K562 (cell line): Measurements from ENCODE around the gene EFNB3. TPM values are rescaled to one million over a fixed set of nuclear protein-coding genes. Genes with fewer than 3 reads are reported as not detected.

Experiments used
- EP400 ChIP-seq: fragments of 450-650 bp; IDR thresholded peaks from 2 replicates; pipeline ENCODE4 v1.6.1; 2017; ENCODE audit warnings: antibody characterized with exemption, mild to moderate bottlenecking, moderate library complexity
- FOXA3 ChIP-seq, 2 experiments: fragments of 450-650 bp in 1 of 2; sonication (generic) in 1 of 2; formaldehyde crosslinking; IDR thresholded peaks in 1 of 2; conservative IDR thresholded peaks in 1 of 2; 2 replicates each; pipeline versions ENCODE4 v1.4.0 to v1.8.0; 2020 to 2022; ENCODE audit warnings: mild to moderate bottlenecking in 2 of 2, missing genetic modification reagents in 1 of 2
- FOXK2 ChIP-seq, 2 experiments: fragments of 450-650 bp; IDR thresholded peaks in 1 of 2; conservative IDR thresholded peaks in 1 of 2; 2 replicates each; pipeline ENCODE4 v1.6.1; 2016; ENCODE audit warnings: low read depth in 2 of 2, mild to moderate bottlenecking in 1 of 2
- HMG20A ChIP-seq: fragments of 450-650 bp; formaldehyde crosslinking; conservative IDR thresholded peaks from 2 replicates; pipeline ENCODE4 v1.4.0; 2020; ENCODE audit warnings: mild to moderate bottlenecking, mixed read lengths
- KAT8 ChIP-seq: fragments of 450-650 bp; IDR thresholded peaks from 2 replicates; pipeline ENCODE4 v1.6.1; 2016; ENCODE audit warnings: low read depth, mild to moderate bottlenecking
- LARP7 ChIP-seq: fragments of 450-650 bp; IDR thresholded peaks from 2 replicates; pipeline ENCODE4 v1.6.1; 2016
- MCM7 ChIP-seq, 2 experiments: fragments of 450-650 bp; IDR thresholded peaks; 2 replicates each; pipeline ENCODE4 v1.6.1; 2016 to 2018
- NR2C2 ChIP-seq, 2 experiments: fragments of 200-800 bp in 1 of 2; sonication (Bioruptor generic) in 1 of 2; sonication (generic) in 1 of 2; formaldehyde crosslinking in 1 of 2; IDR thresholded peaks; 2 replicates each; pipeline versions ENCODE4 v1.6.1 to v1.8.0; 2016 to 2022; ENCODE audit warnings: mild to moderate bottlenecking in 1 of 2, missing compliant biosample characterization in 1 of 2, missing genetic modification characterization in 1 of 2, missing genetic modification reagents in 1 of 2
- PHB2 ChIP-seq: fragments of 450-650 bp; IDR thresholded peaks from 2 replicates; pipeline ENCODE4 v1.6.1; 2017; ENCODE audit warnings: low read depth
- RNF2 ChIP-seq: sonication (generic); IDR thresholded peaks from 2 replicates; pipeline ENCODE4 v1.6.1; 2016
- SRSF9 ChIP-seq: fragments of 200-400 bp; formaldehyde crosslinking; IDR thresholded peaks from 2 replicates; pipeline ENCODE4 v1.6.1; 2017; ENCODE audit warnings: low read depth, low read length, borderline replicate concordance
- ZBTB26 ChIP-seq: fragments of 450-650 bp; formaldehyde crosslinking; IDR thresholded peaks from 2 replicates; pipeline ENCODE4 v1.4.0; 2022; ENCODE audit warnings: missing genetic modification characterization
- ZBTB7A ChIP-seq: IDR thresholded peaks from 2 replicates; pipeline ENCODE4 v1.6.1; 2011; ENCODE audit warnings: low read depth, mild to moderate bottlenecking, low read length, moderate library complexity, borderline replicate concordance; ENCODE audit not compliant: control insufficient read depth
- ZC3H4 ChIP-seq: sonication (generic); formaldehyde crosslinking; IDR thresholded peaks from 2 replicates; pipeline ENCODE4 v1.9.0; 2021; ENCODE audit warnings: missing genetic modification reagents, borderline replicate concordance
- ZKSCAN3 ChIP-seq: fragments of 250-450 bp; sonication (Bioruptor Pico); IDR thresholded peaks from 2 replicates; pipeline ENCODE4 v1.4.0; 2020
- ZNF12 ChIP-seq: sonication (generic); formaldehyde crosslinking; IDR thresholded peaks from 2 replicates; pipeline ENCODE4 v1.4.0; 2020; ENCODE audit warnings: mild to moderate bottlenecking, missing genetic modification reagents
- ZNF282 ChIP-seq: sonication (generic); formaldehyde crosslinking; IDR thresholded peaks from 2 replicates; pipeline ENCODE4 v1.8.1; 2023; ENCODE audit warnings: missing genetic modification reagents
- ZNF57 ChIP-seq: fragments of 450-650 bp; formaldehyde crosslinking; IDR thresholded peaks from 2 replicates; pipeline ENCODE4 v1.4.0; 2020; ENCODE audit warnings: mild to moderate bottlenecking, moderate library complexity
- ZNF740 ChIP-seq, 3 experiments: fragments of 200-800 bp in 1 of 3; sonication (Bioruptor generic) in 1 of 3; sonication (generic) in 1 of 3; formaldehyde crosslinking in 1 of 3; IDR thresholded peaks; 2 replicates each; pipeline versions ENCODE4 v1.6.1 to v1.8.0; 2016 to 2022; ENCODE audit warnings: mild to moderate bottlenecking in 2 of 3, missing compliant biosample characterization in 2 of 3, missing genetic modification characterization in 2 of 3, missing genetic modification reagents in 1 of 3
- ZNF785 ChIP-seq: fragments of 250-450 bp; sonication (Bioruptor Pico); IDR thresholded peaks from 2 replicates; pipeline ENCODE4 v1.4.0; 2020; ENCODE audit warnings: mild to moderate bottlenecking
- polyA plus RNA-seq, 8 experiments: library from polyadenylated mRNA; depleted of rRNA in 4 of 8; stranded (reverse) in 5 of 8; unstranded in 3 of 8; fragments of >200 nt; fragmentation: Nextera tagmentation in 2 of 8; fragmentation: Illumina TruSeq in 1 of 8; extraction: Ambion mirVana in 2 of 8; extraction: Trizol in 1 of 8; gene quantifications; 2 replicates each; pipeline versions ENCODE4 v1.2.1 to v1.2.3, GENCODE V29; 2011 to 2014; ENCODE audit warnings: inconsistent platforms in 1 of 8, missing spikeins in 1 of 8
- total RNA-seq, 7 experiments: library from RNA; depleted of rRNA in 6 of 7; stranded (reverse); fragments of >200 nt in 6 of 7; fragmentation: Illumina TruSeq in 2 of 7; extraction: Trizol in 2 of 7; gene quantifications; 2 replicates each; pipeline versions ENCODE4 v1.2.1 to v1.2.3, GENCODE V29; 2011 to 2021; ENCODE audit warnings: low replicate concordance in 1 of 7
- TF ChIP-seq, protein P1 (sequence below): fragments of 450-650 bp; conservative IDR thresholded peaks from 2 replicates; pipeline ENCODE4 v1.6.1; 2016; ENCODE audit warnings: missing genetic modification characterization, low read depth, mild to moderate bottlenecking, control low read depth, missing compliant biosample characterization
- TF ChIP-seq, protein P2 (sequence below): fragments of 250-450 bp; sonication (Bioruptor Pico); IDR thresholded peaks from 2 replicates; pipeline ENCODE4 v1.4.0; 2020; ENCODE audit warnings: mild to moderate bottlenecking, moderate library complexity, borderline replicate concordance

EFNB3 gene
- total and polyA plus RNA-seq, 9 of the 15 experiments (the other 6 are each of a cell fraction or from before 2014, with no cell fraction given) = not detected

DNA sequence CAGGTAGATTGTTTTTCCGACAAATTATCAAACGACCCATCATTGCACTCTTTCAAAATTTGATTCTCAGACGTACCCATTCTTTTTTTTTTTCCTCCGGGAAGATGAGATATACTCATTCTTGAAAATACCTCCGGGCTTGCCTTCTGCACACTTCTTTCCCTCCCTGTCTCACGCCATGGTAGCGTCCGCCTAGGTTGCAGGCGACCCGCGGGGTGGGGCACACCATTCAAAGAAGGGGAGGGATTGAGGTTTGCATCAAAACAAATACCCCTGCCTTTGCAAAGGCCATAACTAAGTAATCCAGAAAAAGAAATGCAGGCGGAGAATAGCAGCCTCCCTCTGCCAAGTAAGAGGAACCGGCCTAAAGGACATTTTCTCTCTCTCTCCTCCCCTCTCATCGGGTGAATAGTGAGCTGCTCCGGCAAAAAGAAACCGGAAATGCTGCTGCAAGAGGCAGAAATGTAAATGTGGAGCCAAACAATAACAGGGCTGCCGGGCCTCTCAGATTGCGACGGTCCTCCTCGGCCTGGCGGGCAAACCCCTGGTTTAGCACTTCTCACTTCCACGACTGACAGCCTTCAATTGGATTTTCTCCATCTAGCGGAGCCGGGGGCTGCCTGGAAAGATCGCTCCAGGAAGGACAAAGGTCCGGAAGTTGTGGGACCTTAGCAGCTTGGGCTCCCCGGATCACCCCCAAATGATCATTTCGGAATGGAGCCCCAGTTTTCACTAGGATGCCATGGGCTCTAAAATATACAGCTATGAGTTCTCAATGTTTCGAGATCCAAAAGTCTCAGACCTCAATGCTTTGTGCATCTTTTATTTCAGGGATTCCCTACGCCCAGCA lies 18.6 kb upstream of the EFNB3 start (continued):
- peak; percentile 71 to 100 for TF ChIP-seq FOXK2 (conservative IDR thresholded peaks at IDR 0.05 in 1 of 2, IDR thresholded peaks at IDR 0.05 in 1 of 2; ENCODE audit: low read depth in 2 of 2)
- no peak for TF ChIP-seq HMG20A
- no peak for TF ChIP-seq NR2C2 (CRISPR knock-in tag; IDR thresholded peaks at IDR 0.05)
- TF ChIP-seq NR2C2 (tag; IDR thresholded peaks at IDR 0.05) = no peak
- no peak for TF ChIP-seq ZNF785 (CRISPR knock-in tag)
- TF ChIP-seq LARP7 = no peak
- no peak for TF ChIP-seq KAT8
- no peak for TF ChIP-seq MCM7 (IDR thresholded peaks at IDR 0.05)
- no peak for TF ChIP-seq ZNF740 (CRISPR knock-in tag; IDR thresholded peaks at IDR 0.05)
- TF ChIP-seq ZNF740 (tag; IDR thresholded peaks at IDR 0.05) = no peak
- no peak for TF ChIP-seq ZKSCAN3 (CRISPR knock-in tag)
- TF ChIP-seq FOXA3 (CRISPR knock-in tag; conservative IDR thresholded peaks at IDR 0.05 in 1 of 2, IDR thresholded peaks at IDR 0.05 in 1 of 2) = no peak
- TF ChIP-seq ZC3H4 (CRISPR knock-in tag) = peak; percentile 89
- TF ChIP-seq, protein P1, sequence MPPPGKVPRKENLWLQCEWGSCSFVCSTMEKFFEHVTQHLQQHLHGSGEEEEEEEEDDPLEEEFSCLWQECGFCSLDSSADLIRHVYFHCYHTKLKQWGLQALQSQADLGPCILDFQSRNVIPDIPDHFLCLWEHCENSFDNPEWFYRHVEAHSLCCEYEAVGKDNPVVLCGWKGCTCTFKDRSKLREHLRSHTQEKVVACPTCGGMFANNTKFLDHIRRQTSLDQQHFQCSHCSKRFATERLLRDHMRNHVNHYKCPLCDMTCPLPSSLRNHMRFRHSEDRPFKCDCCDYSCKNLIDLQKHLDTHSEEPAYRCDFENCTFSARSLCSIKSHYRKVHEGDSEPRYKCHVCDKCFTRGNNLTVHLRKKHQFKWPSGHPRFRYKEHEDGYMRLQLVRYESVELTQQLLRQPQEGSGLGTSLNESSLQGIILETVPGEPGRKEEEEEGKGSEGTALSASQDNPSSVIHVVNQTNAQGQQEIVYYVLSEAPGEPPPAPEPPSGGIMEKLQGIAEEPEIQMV (tag) = no peak
- no peak for TF ChIP-seq ZNF282
- no peak for TF ChIP-seq RNF2
- no peak for TF ChIP-seq PHB2
- no peak for TF ChIP-seq ZBTB26 (CRISPR knock-in tag)
- TF ChIP-seq ZNF12 (CRISPR knock-in tag) = no peak
- no peak for TF ChIP-seq ZNF57 (CRISPR knock-in tag)
- TF ChIP-seq EP400 = peak; percentile 73
- TF ChIP-seq, protein P2, sequence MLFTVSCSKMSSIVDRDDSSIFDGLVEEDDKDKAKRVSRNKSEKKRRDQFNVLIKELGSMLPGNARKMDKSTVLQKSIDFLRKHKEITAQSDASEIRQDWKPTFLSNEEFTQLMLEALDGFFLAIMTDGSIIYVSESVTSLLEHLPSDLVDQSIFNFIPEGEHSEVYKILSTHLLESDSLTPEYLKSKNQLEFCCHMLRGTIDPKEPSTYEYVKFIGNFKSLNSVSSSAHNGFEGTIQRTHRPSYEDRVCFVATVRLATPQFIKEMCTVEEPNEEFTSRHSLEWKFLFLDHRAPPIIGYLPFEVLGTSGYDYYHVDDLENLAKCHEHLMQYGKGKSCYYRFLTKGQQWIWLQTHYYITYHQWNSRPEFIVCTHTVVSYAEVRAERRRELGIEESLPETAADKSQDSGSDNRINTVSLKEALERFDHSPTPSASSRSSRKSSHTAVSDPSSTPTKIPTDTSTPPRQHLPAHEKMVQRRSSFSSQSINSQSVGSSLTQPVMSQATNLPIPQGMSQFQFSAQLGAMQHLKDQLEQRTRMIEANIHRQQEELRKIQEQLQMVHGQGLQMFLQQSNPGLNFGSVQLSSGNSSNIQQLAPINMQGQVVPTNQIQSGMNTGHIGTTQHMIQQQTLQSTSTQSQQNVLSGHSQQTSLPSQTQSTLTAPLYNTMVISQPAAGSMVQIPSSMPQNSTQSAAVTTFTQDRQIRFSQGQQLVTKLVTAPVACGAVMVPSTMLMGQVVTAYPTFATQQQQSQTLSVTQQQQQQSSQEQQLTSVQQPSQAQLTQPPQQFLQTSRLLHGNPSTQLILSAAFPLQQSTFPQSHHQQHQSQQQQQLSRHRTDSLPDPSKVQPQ (CRISPR knock-in tag) = no peak
- no peak for TF ChIP-seq SRSF9
- no peak for TF ChIP-seq ZBTB7A
